NB4 (cell line): ENCODE results near the gene GLRX3.

ENCODE experiments used
- DNase-seq: peaks from one replicate; pipeline ENCODE4 v3.0.0; 2010; ENCODE audit warnings: low read depth
- H3K4me3 ChIP-seq: one replicate; pipeline ENCODE4 v1.5.1; 2011; ENCODE audit warnings: mild to moderate bottlenecking, low read depth, low read length, moderate library complexity
- CTCF ChIP-seq: IDR thresholded peaks from one replicate; pipeline ENCODE4 v1.5.1; 2012; ENCODE audit warnings: low read depth, low read length
- MYC ChIP-seq: IDR thresholded peaks from 2 replicates; pipeline ENCODE4 v1.6.1; 2011; ENCODE audit warnings: low read depth, low read length
- POLR2A ChIP-seq: IDR thresholded peaks from 2 replicates; pipeline ENCODE4 v1.6.1; 2011; ENCODE audit warnings: mild to moderate bottlenecking; ENCODE audit not compliant: insufficient read length; ENCODE audit errors: extremely low read depth
- TF ChIP-seq, protein P1 (sequence below): IDR thresholded peaks from 2 replicates; pipeline ENCODE4 v1.6.1; 2011; ENCODE audit warnings: low read depth, low read length

GLRX3 gene

DNA sequence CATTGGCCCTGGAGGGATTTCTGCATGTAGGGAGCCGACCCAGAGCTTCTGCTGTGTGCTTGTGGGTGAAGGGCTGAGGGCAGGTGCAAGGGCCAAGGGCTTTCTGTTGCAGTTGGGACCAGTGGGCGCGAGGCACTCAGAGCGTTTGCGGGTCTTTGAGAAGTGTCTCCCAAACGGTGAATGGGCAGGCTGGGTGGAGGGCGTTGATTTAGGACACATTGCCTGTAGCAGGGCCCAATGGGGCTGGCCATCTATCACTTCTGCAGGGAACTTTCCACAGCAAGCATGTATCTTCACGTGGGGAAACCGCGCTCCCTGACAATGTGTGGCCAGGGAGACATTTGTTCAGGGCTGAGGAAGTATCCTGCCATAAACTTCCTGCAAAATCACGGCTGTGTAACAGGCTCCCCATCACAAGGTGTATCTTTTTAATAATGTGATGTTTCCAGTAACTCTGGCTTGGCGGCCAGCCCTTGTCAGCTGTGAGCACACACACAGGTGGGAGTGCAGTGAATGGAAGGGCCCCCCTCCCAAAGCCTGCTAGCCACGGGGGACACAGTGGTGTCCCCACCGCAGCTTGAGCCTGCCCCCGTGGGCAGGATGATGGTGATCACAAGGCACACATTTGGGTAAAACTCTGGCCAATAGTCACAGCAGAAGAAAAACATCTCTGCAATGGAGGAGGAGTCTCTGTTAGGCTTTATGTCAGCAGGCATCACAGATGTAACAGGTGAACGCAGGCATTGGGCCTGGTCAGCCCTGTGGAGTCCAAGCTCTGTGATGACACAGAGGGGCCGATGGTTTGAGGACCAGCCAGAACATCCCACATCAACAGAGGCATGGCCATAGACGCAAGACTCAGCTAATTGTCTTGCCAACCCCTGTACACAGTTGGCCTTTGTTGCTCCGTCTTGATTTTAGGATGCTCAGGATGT is 84.3 kb downstream of the GLRX3 start:
- DNase-seq = no peak

GRCh38 chr10:130221456-130222375 is 85.5 kb downstream of the GLRX3 start:
- no peak for DNase-seq
- H3K4me3 ChIP-seq = no peak overlapping the region
- TF ChIP-seq CTCF (no peak), POLR2A (no peak), MYC (no peak)
- TF ChIP-seq, protein P1, sequence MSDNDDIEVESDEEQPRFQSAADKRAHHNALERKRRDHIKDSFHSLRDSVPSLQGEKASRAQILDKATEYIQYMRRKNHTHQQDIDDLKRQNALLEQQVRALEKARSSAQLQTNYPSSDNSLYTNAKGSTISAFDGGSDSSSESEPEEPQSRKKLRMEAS = no peak

More for the DNA sequence above, 84.3 kb downstream of the GLRX3 start:
- no peak overlapping the region for H3K4me3 ChIP-seq
- TF ChIP-seq POLR2A (no peak), MYC (no peak), CTCF (no peak)
- TF ChIP-seq, protein P1 = no peak

DNA sequence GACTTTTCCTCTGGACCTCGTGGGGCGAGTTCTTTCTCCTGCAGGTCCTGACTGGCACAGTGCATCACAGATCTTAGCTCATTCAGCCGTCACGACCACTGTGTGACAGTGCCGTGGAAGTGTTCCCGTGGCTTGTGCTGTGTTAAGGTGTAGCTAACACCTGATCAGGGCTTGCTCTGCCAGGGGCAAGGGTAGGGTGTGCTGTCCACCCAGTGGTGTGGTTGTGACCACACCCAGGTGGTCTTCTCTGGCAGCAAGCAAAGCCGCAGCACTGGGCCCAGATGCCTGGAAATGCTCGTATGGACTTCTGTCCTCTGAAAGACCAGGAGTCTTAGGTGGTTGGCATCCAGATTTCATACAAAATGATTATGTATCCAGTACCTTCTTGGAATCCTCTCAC is 86.2 kb downstream of the GLRX3 start:
- H3K4me3 ChIP-seq = no peak overlapping the region
- TF ChIP-seq POLR2A (no peak), MYC (no peak), CTCF (no peak)
- TF ChIP-seq, protein P1 = no peak
- no peak for DNase-seq

- no peak for DNase-seq
- TF ChIP-seq POLR2A = no peak
- TF ChIP-seq, protein P1 = no peak
- no peak for TF ChIP-seq CTCF
- no peak for TF ChIP-seq MYC
- H3K4me3 ChIP-seq = no peak overlapping the region
Measured at GRCh38 chr10:130224228-130224627, 88.0 kb downstream of the GLRX3 start.

DNA sequence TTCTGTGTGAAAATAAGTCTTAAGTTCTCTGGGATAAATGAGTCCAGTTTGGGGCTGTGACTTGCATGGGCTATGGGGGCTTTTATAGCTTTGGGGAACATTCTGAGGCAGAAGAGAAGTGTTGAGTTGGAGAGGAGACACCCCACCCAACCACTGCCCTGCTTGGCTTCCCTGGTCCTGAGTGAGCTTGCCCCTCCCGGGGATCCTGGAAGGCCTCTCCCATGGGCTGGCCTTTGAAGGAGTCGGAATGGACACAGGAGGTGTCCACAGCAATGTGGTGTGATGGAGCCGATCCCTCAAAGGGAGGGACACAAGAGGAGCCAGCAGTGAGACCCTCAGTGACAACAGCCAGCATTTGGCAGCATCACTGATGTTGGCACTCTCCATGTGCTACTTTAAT is 89.8 kb downstream of the GLRX3 start:
- TF ChIP-seq POLR2A (no peak), CTCF (no peak), MYC (no peak)
- TF ChIP-seq, protein P1 = no peak
- no peak overlapping the region for H3K4me3 ChIP-seq
- no peak for DNase-seq
